ENCODE results near the gene GSK3B.

DNA sequence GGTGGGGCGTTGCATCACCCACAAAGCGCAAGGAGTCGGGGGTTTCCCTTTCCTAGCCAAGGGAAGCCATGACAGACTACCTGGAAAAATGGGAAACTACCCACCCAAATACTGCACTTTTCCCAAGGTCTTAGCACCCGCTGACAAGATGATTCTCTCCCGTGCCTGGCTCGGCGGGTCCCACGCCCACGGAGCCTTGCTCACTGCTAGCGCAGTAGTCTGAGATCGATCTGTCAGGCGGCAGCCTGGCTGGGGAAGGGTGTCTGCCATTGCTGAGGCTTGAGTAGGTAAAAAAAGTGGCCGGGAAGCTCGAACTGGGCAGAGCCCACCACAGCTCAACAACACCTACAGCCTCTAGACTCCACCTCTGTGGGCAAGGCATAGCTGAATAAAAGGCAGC lies 112.9 kb downstream of the GSK3B start:
- TF ChIP-seq, protein P1, sequence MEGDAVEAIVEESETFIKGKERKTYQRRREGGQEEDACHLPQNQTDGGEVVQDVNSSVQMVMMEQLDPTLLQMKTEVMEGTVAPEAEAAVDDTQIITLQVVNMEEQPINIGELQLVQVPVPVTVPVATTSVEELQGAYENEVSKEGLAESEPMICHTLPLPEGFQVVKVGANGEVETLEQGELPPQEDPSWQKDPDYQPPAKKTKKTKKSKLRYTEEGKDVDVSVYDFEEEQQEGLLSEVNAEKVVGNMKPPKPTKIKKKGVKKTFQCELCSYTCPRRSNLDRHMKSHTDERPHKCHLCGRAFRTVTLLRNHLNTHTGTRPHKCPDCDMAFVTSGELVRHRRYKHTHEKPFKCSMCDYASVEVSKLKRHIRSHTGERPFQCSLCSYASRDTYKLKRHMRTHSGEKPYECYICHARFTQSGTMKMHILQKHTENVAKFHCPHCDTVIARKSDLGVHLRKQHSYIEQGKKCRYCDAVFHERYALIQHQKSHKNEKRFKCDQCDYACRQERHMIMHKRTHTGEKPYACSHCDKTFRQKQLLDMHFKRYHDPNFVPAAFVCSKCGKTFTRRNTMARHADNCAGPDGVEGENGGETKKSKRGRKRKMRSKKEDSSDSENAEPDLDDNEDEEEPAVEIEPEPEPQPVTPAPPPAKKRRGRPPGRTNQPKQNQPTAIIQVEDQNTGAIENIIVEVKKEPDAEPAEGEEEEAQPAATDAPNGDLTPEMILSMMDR (IDR thresholded peaks at IDR 0.05), result no peak
- no peak for TF ChIP-seq POLR2A (IDR thresholded peaks at IDR 0.05)
